Left hindlimb (tissue), 1 donor: ENCODE data around the gene SOX1.

ENCODE experiments used
- DNase-seq: peaks from one replicate; pipeline ENCODE4 v3.0.0-alpha.2; 2018

The SOX1 gene

GRCh38 chr13:112110479-112110878, 43.5 kb downstream of the SOX1 start:
- DNase-seq: no peak

DNA sequence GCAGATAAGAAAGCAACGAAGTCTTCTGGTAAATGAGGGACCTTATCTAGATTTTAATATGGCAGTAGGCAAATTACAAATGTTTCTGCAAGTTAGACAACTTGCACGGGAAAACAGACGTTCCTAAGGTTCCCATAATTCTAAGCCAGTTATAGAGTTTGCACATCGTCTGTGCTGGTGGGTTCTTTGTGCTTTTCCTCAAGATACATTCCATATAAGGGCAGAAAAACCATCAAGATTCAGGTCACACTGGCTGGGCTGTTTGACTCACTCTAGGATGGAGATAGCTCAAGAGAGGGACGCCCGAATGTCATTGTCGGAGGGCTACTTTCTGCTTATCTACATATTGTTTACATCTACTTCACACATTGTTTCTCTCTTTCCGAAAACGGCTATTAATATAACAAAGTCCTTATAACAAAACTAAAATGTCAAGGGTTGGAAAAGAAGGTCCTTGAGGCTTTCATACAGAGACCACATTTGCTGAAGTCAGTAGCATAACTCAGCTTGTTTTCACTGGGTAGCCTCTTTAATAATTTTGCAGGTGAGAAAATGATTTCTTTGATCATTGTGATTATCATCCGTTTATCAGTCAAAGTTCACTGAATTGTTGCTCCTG, 44.4 kb downstream of the SOX1 start:
- no peak for DNase-seq

DNA sequence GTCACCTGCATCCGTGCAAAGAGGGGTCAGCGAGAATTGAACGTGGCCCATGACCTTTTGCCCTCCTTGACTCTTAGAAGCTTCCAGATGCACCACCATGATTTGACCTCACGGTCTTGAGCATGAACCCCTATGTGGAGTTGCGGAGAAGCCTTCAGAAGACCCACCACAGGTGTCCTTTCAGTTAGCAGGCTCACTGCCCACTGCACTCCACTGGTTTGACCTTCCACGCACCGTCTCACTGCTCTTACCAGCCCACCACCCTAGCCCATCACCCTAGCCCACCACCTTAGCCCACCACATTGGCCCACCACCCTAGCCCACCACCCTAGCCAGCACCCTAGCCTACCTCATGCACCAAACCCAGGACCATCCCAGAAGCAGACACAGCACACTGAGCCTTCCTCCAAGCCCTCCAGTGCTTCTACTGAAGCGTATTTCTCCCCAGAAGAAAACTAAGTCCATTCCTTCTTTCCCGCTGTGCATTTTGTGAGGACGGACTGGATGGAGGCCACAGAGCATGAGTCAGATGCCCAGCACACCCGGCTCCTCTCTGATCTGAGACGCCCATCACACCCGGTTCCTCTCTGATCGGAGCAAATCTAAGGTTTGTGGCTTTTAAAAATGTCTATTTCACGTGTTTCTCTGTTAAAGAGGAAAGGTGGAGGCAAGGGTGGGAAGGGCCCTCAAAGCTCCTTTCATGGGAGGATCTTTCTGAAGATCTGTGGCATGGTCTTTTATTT, 45.8 kb downstream of the SOX1 start:
- DNase-seq: no peak

DNA sequence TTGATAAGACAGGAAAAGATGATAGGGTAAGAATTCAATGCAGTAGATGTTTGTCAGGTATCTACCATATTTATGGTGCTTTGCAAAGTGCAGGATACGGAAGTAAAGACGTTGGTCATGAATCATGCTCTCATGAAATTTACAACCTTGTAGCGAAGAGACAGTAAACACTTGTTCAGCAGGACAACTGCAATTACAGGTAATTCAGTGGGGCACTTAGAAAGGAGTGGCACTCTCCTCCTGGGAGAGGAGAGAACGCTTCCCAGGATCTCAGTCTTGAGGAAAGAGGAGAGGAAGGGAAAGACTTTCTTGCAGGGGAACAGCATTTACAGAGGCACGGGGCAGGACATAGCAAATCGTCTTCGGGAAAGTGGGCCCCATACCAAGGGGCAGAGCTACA, 46.4 kb downstream of the SOX1 start:
- no peak for DNase-seq

DNA sequence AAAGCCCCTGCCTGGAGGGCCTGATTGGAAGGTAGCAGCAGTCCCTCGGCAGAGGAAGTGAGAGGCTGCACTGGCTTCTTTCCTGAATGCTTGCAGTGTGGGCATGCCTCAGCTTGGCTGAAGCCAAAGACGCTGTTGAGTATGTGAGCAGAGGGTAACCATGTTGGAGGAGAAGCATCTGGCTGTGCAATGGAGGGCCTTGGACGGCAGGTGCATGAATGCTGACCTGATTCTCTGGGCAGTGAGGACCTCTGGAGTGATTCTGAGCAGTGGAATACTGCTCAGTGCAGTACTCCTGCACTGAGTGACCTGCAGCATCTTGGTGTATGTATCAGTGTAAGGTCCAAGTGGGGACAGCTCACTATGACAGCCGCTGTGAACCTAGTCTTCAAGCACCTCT, 46.9 kb downstream of the SOX1 start:
- DNase-seq: no peak

- DNase-seq: no peak
These were observed 47.4 kb downstream of the SOX1 start for GRCh38 chr13:112114391-112114790.

DNA sequence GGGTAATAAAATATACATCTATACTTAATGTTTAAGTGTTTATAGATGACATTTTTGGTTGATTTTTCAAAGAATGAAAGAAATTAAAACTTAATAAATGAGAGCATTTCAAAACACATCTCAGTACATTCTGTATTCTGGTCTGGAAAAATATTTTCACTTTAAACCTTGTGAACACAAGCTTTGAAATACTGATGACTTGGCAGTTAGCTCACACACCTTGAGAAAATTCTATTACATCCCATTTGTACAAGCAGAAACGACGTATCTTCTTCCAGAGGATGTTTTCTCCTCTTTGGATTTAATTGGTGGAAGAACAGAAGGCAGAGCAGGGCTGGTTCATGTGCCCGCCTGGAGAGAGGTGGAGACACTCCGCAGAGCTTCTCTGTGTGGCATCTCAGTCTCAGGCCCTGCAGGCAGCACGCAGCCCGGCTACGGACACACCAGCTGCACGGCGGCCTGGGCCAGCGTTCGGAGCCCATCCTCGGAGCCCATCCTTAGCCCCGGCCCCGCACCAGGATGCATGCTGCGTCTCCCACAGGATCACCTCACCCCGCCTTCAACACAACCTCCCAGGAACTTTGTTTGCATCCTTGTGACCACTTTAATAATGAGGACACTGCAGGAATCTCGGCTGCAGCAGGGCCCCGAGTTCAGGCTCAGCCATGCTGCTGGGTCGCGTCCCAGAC, 48.6 kb downstream of the SOX1 start:
- no peak for DNase-seq

- DNase-seq: no peak
These were observed 49.4 kb downstream of the SOX1 start for GRCh38 chr13:112116187-112116950.

GRCh38 chr13:112117258-112117954, 50.5 kb downstream of the SOX1 start:
- DNase-seq: no peak

- DNase-seq: no peak
These were observed 51.0 kb downstream of the SOX1 start for GRCh38 chr13:112117955-112118302.

DNA sequence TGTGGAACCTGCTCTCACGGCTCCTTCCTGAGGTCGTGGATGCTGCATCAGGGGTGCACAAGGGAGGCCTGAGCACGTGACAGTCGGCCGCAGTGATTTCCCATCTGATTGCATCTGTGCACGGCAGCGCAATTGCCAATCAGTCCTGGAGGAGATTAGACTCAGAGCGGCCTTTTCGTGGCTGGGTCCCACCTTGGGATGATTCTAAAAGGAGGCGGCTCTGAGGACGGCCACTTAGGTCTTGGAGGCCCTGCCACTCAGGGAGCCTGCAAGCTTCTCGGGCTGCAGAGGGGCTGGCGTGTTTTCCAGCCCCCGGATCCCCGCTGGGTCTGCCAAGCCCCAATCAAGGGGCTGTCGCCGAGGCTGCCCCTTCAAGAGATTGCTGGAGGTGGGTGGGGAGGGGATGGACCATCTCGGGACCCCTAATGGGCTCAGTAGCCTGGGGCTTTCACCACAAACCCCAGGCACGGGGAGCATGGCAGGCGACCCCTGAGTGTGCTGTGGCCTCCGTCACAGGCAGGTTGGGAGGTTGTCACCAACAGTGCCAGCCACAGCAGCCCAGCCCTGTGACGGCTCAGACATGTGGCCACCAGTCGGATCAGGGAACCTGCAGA, 51.6 kb downstream of the SOX1 start:
- DNase-seq: no peak

DNA sequence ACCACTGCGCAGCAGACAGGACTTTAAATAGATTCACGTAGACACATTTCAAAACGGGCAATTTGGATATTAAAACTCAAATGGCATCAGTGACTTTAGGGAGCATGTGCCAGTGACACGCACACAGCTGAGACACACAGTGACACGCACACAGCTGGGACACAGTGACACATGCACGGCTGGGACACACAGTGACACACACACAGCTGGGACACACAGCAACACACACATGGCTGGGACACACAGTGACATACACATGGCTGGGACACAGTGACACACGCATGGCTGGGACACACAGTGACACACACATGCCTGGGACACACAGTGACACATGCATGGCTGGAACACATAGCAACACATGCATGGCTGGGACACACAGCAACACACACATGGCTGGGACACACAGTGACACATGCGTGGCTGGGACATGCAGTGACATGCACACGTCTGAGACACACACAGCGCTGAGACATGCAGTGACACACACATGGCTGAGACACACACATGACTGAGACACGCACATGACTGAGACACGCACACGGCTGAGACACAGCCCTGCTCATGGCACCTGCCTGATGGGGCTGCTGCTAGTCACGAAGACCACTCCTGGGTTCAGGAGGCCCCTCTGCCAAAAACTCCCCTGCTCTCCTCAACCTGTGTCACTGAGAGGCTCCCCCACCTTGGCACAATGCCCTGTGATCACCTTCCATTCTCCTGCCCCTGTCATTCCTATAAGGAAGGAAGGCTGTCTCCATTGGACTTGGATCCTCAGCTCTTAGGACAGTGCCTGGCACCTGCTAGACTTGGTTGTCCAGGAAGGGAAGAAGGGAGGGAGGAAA, 52.5 kb downstream of the SOX1 start:
- DNase-seq: no peak

GRCh38 chr13:112120031-112120373, 53.1 kb downstream of the SOX1 start:
- DNase-seq: no peak
